GM21390 (cell line): ENCODE results near the gene ARPC2.
"Not testable (repeated sequence)": the region's sequence is repeated elsewhere in the genome, so short reads cannot be mapped to it uniquely, and the experiment has no call there.

Experiments used
- ATAC-seq: cut with Tn5 transposase; IDR thresholded peaks from one replicate; pipeline ENCODE4 v1.9.1; 2021; ENCODE audit not compliant: unreplicated experiment

The ARPC2 gene

DNA sequence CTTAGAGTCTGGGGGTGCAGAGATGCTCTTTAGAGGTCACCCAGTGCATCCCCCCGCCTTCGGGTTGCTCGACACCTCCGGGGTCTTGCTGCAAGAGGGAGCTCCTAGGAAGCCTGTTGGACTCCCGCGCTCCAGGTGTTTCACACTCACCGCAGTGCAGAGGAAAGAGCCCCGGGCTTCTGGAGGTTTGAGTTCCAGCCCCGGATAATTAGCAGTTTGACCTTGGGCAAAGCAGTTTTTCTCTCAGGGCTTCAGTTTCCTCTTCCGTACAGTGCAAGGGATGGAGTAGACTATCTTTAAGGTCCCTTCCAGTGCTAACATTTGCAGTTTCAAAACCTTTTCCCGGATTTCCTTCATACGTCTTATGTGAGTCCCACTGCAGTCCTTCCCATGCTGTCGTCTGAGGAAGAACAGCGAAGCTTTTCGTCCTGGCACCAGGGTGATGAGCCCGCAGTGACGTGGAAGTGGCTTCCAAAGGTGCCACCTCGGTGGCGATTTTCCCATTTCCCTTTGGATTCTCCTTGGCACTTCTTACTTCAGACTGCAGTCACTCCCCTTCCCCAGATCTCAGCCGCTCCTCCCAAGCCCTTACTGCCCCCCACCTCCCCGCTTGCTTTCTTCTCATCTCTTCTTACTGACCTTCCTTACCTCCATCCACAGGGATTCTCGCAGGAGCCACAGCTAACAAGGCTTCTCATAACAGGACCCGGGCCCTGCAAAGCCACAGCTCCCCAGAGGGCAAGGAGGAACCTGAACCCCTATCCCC is 53.9 kb downstream of the ARPC2 start:
- ATAC-seq, result no peak

DNA sequence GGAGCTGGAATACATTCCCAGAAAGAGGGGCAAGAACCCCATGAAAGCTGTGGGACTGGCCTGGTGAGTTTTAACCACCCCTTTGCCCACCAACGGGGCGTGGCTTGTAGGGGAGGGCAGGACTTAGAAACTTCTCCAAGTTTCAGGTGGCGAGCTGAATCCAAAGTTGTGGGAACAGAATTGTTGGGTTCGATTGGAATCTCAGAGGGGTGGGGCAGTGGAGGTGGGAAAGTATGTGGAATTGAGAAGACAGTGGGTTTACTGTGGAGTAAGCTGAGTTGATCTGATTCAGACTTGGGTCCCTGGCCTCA is 54.5 kb downstream of the ARPC2 start:
- ATAC-seq, result no peak

- no peak for ATAC-seq
These were observed 55.0 kb downstream of the ARPC2 start for GRCh38 chr2:218271865-218272530.

DNA sequence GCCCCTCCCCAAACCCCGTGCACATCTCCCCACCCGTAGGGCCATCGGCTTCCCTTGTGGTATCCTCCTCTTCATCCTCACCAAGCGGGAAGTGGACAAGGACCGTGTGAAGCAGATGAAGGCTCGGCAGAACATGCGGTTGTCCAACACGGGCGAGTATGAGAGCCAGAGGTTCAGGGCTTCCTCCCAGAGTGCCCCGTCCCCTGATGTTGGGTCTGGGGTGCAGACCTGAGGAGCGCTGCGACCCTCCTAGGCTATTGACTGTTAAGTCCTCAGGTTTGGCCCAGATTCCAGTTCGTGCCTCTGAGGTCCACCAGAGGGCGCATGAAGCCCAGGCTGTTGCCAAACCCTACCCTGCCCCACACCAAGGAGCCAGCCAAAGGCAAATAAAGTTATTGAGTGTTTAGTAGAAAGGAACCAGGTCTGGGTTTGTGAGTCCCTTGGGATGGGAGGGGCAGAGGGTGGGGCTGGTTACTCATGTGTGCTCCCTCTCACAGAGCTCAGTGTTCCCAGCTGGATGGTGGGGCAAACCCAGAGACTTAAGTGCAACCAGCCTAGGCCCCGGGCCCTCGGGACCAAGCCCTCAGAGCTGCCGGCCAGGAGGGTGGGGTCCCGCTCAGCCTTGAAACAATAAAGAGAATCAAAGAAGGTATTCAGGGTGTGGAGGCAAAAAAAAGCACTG is 55.7 kb downstream of the ARPC2 start:
- ATAC-seq, result no peak

- not testable (repeated sequence) for ATAC-seq
These were observed 56.4 kb downstream of the ARPC2 start for GRCh38 chr2:218273214-218273907.

DNA sequence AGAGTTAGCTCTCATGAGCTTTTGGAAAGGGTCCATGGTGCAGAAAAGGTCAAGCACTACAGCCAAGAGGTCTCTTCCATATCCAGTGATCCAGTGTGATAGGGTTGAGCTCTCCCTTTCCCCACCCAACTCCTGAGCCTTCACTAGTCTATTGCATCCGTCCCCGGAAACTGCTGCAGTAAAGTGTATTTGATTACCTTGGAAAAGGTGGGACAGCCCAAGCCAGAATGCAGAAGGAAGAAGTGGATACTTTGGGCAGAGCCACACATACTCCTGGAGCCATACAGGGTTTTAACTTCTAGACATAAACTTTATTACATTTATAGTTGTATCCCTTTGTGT is 56.9 kb downstream of the ARPC2 start:
- ATAC-seq, result no peak

GRCh38 chr2:218274586-218274985 is 57.6 kb downstream of the ARPC2 start:
- ATAC-seq, result no peak

DNA sequence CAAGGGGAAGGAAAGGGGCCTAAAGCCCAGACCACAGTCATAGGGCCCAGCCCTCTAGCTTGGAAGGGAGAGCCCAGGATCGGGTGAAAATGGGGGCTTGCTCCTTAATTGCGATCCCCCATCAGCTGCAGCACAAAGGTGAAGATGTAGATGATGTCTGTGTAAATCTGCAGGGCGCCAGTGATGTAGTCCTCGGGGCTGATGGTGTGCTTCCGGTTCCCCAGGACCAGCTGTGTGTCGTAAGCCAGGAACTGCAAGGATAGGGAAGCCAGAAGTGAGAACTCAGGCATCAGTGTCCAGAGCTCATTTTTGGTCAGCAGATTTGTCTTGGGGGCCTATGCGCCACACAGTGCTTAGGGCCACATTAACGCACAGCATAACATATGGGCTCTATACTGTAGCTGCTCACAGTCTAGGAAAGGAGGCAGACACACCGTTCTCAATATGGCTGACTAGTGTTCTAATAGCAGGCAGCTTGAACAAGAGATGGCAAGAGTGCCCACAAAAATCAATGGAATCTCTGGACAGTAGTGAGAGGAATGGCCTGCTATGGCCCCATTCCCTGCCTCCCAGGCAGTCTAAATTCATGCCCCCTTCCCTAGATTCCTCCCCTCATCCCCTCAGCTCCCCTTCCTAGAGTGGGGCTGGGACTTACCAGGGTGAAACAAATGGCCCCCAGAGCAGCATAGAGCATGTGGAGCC is 58.5 kb downstream of the ARPC2 start:
- no peak for ATAC-seq

- ATAC-seq, result no peak
These were observed 60.2 kb downstream of the ARPC2 start for GRCh38 chr2:218276986-218277755.

DNA sequence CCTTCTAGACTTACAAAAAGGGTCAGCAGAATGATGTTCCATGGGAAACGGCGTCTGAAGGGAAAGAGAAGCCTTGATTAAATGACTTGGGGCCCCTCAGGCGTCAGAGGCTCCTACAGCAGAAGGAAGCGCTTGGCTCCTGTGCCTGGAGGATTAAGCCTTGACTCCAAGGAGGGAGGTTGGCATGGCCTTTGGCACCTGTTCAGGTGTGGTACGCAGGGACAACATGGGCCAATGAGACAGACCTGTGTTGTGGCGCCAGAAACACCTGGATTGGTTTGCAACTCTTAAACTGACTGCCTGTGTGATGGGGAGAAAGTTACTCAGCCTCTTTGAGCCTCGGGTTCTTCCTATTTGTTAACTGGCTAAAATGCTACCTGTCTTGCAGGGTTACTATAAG is 60.9 kb downstream of the ARPC2 start:
- no peak for ATAC-seq

- ATAC-seq, result no peak
These were observed 61.8 kb downstream of the ARPC2 start for GRCh38 chr2:218278531-218279360.

DNA sequence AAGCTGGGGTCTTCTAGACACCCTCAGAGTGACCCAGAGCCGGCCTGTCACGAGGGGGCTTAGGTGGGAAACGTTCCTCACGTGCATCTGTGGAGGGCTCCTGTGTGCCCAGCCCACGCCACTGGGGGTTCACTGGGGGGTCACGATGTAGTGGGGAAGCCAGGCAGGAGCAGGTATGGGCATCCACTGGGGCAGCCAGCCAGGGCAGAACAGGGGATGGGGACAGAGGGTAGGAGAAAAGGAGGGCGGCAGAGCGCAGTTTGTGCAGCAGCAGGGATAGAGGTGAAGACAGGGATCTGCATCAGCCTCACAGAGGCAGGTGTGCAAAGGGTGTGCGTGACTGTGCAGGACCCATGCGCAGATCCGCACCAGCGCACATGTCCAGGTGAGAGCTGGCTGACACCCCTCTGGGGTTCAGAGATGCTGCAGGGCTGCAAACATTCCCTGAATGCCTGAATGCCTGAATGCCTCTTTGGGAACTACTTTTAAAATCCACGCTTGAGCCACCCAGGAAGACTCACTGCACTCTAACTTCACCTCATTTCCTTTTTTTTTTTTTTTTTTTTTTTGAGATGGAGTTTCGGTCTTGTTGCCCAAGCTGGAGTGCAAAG is 63.4 kb downstream of the ARPC2 start:
- ATAC-seq, result no peak

DNA sequence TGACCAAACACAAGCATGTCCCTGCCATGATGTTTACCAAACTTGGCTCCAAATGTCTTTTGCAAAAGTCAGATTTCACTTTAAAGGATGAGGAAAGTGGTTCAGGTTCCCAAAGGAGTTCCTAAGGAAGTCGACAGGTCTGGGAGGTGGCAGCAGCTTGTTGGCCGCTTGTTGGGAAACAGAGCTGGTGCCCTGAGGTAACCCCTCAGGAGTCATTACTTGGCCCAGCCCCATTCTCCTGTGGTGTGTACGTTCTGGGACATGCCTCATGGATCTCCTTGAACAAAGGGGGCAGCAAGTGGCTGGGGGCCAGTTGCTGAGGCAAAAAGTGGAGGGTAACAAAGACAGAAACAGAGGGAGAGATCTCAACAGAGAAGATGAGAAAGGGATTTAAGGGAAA is 64.5 kb downstream of the ARPC2 start:
- no peak for ATAC-seq

GRCh38 chr2:218282173-218282991 is 65.4 kb downstream of the ARPC2 start:
- no peak for ATAC-seq

DNA sequence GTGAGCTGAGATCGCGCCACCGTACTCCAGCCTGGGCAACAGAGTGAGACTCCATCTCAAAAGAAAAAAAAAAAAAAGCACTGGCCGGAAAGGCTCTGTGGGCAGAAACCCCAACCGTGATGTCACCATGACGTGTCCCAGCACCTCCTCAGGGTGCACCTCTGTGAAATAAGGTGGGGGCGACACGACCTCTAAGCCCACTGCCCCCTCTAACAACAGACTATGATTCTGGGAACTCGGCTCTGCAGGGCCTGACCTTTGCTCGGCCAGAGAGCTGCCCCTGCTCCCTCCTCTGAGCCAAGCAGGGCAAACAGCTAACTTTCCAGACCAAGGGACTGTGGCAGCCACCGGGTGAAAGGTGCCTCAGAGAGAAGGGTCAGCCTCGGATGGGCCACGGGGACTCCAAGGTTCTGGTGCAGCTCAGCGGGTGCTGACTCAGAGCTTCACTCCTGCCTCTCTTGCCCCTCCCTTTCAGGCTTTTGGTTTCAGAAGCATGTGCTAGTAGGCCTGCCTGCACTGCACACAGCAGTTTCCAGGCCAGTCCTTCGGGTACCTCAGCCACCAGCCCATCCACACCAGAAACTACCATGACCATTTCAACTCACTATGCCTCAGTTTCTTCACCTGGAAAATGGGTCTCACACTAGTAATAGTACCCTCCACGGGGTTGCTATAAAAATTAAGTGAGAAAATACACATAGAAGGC is 67.3 kb downstream of the ARPC2 start:
- peak; percentile 50 for ATAC-seq

- no peak for ATAC-seq
These were observed 68.6 kb downstream of the ARPC2 start for GRCh38 chr2:218285604-218286003.

DNA sequence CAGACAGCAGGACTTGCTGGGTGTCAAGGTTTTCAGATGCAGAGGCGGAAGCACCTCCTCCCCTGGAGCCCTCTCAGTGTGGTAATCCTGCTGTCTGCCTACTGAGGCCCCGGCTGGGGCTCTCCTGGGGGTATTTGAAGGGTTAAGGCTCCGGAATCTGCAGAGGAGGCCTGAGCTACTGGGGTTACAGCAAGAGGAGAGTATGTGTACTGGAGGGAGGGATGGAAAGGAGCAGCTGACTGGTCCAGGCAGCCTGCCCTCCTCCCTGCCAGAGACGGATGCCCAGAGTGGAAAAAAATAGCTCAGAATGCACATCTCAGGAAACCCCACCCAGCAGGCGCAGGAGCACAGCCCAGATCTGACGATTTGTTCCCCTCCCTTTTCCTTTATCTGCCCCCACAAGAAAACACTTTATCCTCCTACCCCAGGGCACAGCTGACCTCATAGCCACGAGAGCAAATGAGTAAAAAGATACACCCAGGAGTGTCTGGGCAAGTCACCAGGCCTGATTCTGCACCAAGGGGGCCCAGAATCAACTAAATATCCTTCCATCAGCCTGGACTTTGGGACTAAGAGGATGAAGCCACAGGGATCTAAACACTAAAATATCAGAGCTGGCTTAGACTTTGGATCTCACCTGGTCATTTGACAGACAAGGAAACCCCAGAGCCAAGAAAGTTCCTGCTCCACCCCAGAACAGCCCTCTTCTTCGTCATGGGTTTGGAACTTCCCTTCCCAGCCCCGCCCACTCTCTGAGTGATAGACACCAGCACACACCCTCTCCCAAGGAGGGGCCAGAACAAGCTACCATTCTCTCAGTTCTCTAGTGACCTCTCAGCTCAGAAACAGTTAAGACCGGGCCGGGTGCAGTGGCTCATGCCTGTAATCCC is 69.8 kb downstream of the ARPC2 start:
- peak; percentile 65 for ATAC-seq
